ENCODE results near the gene ZNF568. TPM values are rescaled to one million over a fixed set of nuclear protein-coding genes. Genes with fewer than 3 reads are reported as not detected.

Gene ZNF568
- total RNA-seq, 1 donor from 2014 or later = 7.6 TPM

- no peak overlapping the region for H3K4me3 Mint-ChIP-seq (ENCODE audit: unreplicated experiment)
- DNase-seq (ENCODE audit: low spot score) = no peak
- no peak for TF ChIP-seq CTCF (IDR thresholded peaks at IDR 0.05)
- H3K4me1 Mint-ChIP-seq (ENCODE audit: low read depth) = no peaks in the 10 kb centered on the region
- no peaks in the 10 kb centered on the region for H3K27me3 Mint-ChIP-seq (ENCODE audit: low read depth)
- H3K9me3 Mint-ChIP-seq (ENCODE audit: low read depth) = peaks cover 39% of the 10 kb centered on the region
- peaks cover 30% of the 10 kb centered on the region for H3K36me3 Mint-ChIP-seq (ENCODE audit: low read depth)
- H3K27ac Mint-ChIP-seq (ENCODE audit: unreplicated experiment) = no peak overlapping the region
Measured at GRCh38 chr19:36973844-36974195, 57.7 kb downstream of the ZNF568 start.

- Mint-ChIP-seq H3K27me3 (ENCODE audit: low read depth) (no peaks in the 10 kb centered on the region), H3K4me3 (ENCODE audit: unreplicated experiment) (no peak overlapping the region), H3K4me1 (ENCODE audit: low read depth) (no peaks in the 10 kb centered on the region), H3K27ac (ENCODE audit: unreplicated experiment) (no peak overlapping the region), H3K36me3 (ENCODE audit: low read depth) (peaks cover 21% of the 10 kb centered on the region), H3K9me3 (ENCODE audit: low read depth) (peaks cover 53% of the 10 kb centered on the region)
- TF ChIP-seq CTCF (IDR thresholded peaks at IDR 0.05) = no peak
- DNase-seq (ENCODE audit: low spot score) = no peak
Measured at GRCh38 chr19:36986131-36986530, 70.0 kb downstream of the ZNF568 start.

DNA sequence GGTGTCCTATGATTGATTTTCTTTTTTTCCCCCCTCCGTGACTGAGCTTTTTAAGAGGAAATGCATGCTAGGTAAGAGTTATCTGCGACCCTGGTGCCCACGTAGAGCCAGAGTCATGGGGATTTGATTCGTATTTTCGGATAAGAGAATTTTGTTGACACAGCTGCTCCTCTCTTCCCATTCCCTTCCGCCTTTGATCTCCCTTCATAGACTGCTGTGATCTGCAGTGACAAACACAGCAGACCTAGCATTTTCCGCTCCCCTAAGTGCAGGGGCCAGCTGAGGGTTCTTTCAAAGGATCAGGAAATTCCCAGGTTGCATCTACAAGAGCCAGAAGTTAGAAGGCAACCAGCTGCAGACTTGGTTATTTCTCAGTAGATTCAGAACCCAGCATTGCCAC lies 70.5 kb downstream of the ZNF568 start:
- no peaks in the 10 kb centered on the region for H3K27me3 Mint-ChIP-seq (ENCODE audit: low read depth)
- H3K4me3 Mint-ChIP-seq (ENCODE audit: unreplicated experiment) = no peak overlapping the region
- no peak overlapping the region for H3K27ac Mint-ChIP-seq (ENCODE audit: unreplicated experiment)
- DNase-seq (ENCODE audit: low spot score) = no peak
- no peak for TF ChIP-seq CTCF (IDR thresholded peaks at IDR 0.05)
- H3K9me3 Mint-ChIP-seq (ENCODE audit: low read depth) = peaks cover 57% of the 10 kb centered on the region
- peaks cover 25% of the 10 kb centered on the region for H3K36me3 Mint-ChIP-seq (ENCODE audit: low read depth)
- no peaks in the 10 kb centered on the region for H3K4me1 Mint-ChIP-seq (ENCODE audit: low read depth)

DNA sequence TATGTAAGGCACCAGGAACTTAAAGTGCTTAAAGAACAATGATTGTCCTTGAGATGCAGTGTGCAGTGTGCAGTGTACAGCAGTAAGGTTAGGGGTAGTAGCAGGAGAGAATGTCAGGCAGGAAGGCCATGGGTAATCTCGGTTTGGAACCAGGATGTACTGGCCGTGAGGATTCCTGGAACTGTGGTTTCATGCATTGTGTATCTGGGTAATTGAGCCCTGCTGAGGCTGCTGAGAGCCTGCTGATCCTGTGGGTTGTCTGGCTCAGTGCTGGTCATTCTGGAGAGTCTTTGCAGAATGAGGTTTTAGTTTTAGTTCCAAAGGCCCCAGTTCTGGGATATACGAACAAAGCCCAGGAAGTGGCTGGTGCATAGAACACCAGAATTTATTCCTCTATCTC lies 71.0 kb downstream of the ZNF568 start:
- H3K36me3 Mint-ChIP-seq (ENCODE audit: low read depth) = peaks cover 28% of the 10 kb centered on the region
- no peaks in the 10 kb centered on the region for H3K27me3 Mint-ChIP-seq (ENCODE audit: low read depth)
- H3K4me1 Mint-ChIP-seq (ENCODE audit: low read depth) = no peaks in the 10 kb centered on the region
- no peak for TF ChIP-seq CTCF (IDR thresholded peaks at IDR 0.05)
- peaks cover 55% of the 10 kb centered on the region for H3K9me3 Mint-ChIP-seq (ENCODE audit: low read depth)
- H3K27ac Mint-ChIP-seq (ENCODE audit: unreplicated experiment) = no peak overlapping the region
- H3K4me3 Mint-ChIP-seq (ENCODE audit: unreplicated experiment) = no peak overlapping the region
- no peak for DNase-seq (ENCODE audit: low spot score)

DNA sequence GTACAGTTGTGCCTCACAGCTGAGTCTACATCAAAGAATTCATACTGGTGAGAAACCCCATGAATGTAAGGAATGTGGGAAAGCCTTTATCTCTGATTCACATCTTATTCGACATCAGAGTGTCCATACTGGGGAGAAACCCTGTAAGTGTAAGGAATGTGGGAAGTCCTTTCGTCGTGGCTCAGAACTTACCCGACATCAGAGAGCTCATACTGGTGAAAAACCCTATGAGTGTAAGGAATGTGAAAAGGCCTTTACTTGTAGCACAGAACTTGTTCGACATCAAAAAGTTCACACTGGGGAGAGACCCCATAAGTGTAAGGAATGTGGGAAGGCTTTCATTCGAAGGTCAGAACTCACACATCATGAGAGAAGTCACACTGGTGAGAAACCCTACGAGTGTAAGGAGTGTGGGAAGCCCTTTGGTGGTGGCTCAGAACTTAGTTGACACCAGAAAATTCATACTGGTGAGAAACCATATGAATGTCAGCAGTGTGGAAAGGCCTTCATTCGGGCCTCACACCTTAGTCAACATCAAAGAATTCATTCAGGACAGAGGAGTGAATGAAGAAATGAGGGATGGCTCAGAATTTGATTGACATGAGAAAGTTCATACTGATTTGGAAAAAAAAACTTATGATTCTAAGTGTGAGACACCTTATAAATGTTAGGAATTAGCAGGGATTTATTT lies 81.2 kb downstream of the ZNF568 start:
- DNase-seq (ENCODE audit: low spot score) = no peak
- H3K27ac Mint-ChIP-seq (ENCODE audit: unreplicated experiment) = no peak overlapping the region
- H3K36me3 Mint-ChIP-seq (ENCODE audit: low read depth) = peaks cover 41% of the 10 kb centered on the region
- H3K9me3 Mint-ChIP-seq (ENCODE audit: low read depth) = peaks cover 62% of the 10 kb centered on the region
- no peak for TF ChIP-seq CTCF (IDR thresholded peaks at IDR 0.05)
- no peaks in the 10 kb centered on the region for H3K27me3 Mint-ChIP-seq (ENCODE audit: low read depth)
- no peaks in the 10 kb centered on the region for H3K4me1 Mint-ChIP-seq (ENCODE audit: low read depth)
- H3K4me3 Mint-ChIP-seq (ENCODE audit: unreplicated experiment) = no peak overlapping the region

Measured in chondrocyte (in vitro differentiated cells).